Right atrium auricular region (tissue), 2 donors: ENCODE data around the gene EPB41. TPM values are rescaled to one million over a fixed set of nuclear protein-coding genes. Genes with fewer than 3 reads are reported as not detected.

Experiments
- DNase-seq: peaks from one replicate; pipeline ENCODE4 v3.0.0-alpha.2; 2019; ENCODE audit warnings: low spot score
- H3K27ac ChIP-seq, 2 donors: fragments of 200-600 bp; sonication (generic); 1 replicate in 1 of 2; 2 replicates in 1 of 2; pipeline ENCODE4 v1.5.1; 2016 to 2019
- H3K27me3 ChIP-seq, 2 donors: fragments of 200-600 bp; sonication (generic); one replicate each; pipeline versions ENCODE4 v1.5.1 to v1.6.0; 2017 to 2019
- H3K36me3 ChIP-seq: fragments of 200-600 bp; sonication (generic); one replicate; pipeline ENCODE4 v1.5.1; 2016
- H3K4me1 ChIP-seq, 2 donors: fragments of 200-600 bp; sonication (generic); one replicate each; pipeline versions ENCODE4 v1.5.1 to v1.6.0; 2017 to 2019
- H3K4me3 ChIP-seq, 2 donors: fragments of 200-600 bp; sonication (generic); 1 replicate in 1 of 2; 2 replicates in 1 of 2; pipeline ENCODE4 v1.5.1; 2017 to 2019; ENCODE audit warnings: mild to moderate bottlenecking in 1 of 2, moderate library complexity in 1 of 2
- H3K9me3 ChIP-seq, 2 donors: fragments of 200-600 bp; sonication (generic); one replicate each; pipeline ENCODE4 v1.5.1; 2019
- CTCF ChIP-seq, 2 donors: fragments of 200-600 bp; sonication (generic); IDR thresholded peaks; one replicate each; pipeline ENCODE4 v1.5.1; 2019; ENCODE audit warnings: antibody characterized with exemption in 2 of 2
- total RNA-seq, 2 donors: library from RNA; depleted of rRNA; stranded (reverse); fragments of >200 nt; gene quantifications; one replicate each; pipeline ENCODE4 v1.1.0, GENCODE V29; 2016

The EPB41 gene
- total RNA-seq, 2 donors from 2014 or later, result 19.1 to 25.4 TPM

DNA sequence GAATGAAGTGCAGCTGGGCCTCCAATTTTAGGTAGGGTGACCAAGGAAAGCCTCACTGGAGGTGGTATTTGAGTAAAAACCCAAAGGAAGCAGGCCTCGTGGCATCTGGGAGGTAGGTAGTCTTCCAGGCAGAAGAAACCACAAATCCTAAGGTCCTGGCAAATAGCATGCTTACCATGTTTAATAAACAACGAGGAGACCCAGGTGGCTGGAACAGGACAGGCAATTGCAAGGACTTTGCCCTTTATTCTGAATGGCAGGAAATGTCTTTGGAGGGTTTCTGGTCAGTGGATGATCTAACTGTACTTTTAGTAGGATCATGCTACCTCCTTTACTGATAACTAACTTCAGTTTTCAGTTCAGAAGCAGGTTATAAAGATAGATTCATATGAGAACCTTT, 52.2 kb downstream of the EPB41 start:
- H3K9me3 ChIP-seq, result no peaks in the 10 kb centered on the region
- no peaks in the 10 kb centered on the region for H3K27me3 ChIP-seq
- no peak for DNase-seq
- no peak overlapping the region for H3K4me3 ChIP-seq
- TF ChIP-seq CTCF (IDR thresholded peaks at IDR 0.05), result no peak
- H3K27ac ChIP-seq, result no peak overlapping the region
- H3K4me1 ChIP-seq, result no peaks in the 10 kb centered on the region
- no peaks in the 10 kb centered on the region for H3K36me3 ChIP-seq

DNA sequence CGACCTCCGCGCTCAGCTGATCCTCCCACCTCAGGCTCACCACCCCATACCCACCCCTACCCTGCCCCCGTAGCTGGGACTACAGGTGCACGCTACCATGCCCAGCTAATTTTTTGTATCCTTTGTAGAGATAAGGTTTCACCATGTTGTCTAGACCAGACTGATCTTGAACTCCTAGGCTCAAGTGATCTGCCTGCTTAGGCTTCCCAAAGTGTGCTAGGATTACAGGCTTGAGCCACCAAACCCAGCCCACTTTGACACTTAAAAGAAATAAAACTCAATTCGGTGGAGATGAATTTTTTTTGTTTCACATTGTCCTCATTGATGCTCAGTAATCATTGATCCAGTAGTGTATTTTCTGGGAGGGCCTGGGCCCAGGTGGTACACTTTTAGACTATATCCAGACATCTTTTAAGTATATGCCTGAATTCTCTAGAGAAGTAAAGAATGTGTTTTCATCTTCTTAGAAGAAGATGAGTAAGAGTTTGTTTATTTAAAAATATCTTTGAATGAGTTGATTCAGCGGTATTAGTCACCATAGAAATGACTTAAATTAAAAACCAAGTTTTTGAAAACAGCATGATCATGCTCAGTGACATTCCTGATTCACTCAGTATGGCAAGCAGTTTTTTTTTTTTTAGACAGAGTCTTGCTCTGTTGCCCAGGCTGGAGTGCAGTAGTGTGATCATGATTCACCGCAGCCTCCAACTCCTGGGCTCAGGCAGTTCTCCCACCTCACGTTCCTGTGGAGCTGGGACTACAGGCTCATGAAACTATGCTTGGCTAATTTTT, 57.8 kb downstream of the EPB41 start:
- Histone ChIP-seq H3K9me3 (no peaks in the 10 kb centered on the region), H3K36me3 (no peaks in the 10 kb centered on the region), H3K27me3 (no peaks in the 10 kb centered on the region), H3K4me3 (no peak overlapping the region), H3K4me1 (no peaks in the 10 kb centered on the region), H3K27ac (no peak overlapping the region)
- TF ChIP-seq CTCF (IDR thresholded peaks at IDR 0.05), result no peak
- no peak for DNase-seq

GRCh38 chr1:28973596-28974421, 59.4 kb downstream of the EPB41 start:
- Histone ChIP-seq H3K27ac (no peak overlapping the region), H3K36me3 (no peaks in the 10 kb centered on the region), H3K4me3 (no peak overlapping the region), H3K4me1 (no peaks in the 10 kb centered on the region), H3K27me3 (no peaks in the 10 kb centered on the region), H3K9me3 (no peaks in the 10 kb centered on the region)
- DNase-seq, result no peak
- no peak for TF ChIP-seq CTCF (IDR thresholded peaks at IDR 0.05)

- TF ChIP-seq CTCF (IDR thresholded peaks at IDR 0.05), result no peak
- Histone ChIP-seq H3K27me3 (no peaks in the 10 kb centered on the region), H3K4me3 (no peak overlapping the region), H3K9me3 (no peaks in the 10 kb centered on the region), H3K36me3 (no peaks in the 10 kb centered on the region), H3K27ac (no peak overlapping the region), H3K4me1 (no peaks in the 10 kb centered on the region)
- no peak for DNase-seq
Observed at GRCh38 chr1:28974432-28974831, 60.1 kb downstream of the EPB41 start.

- no peak for TF ChIP-seq CTCF (IDR thresholded peaks at IDR 0.05)
Observed at GRCh38 chr1:28976248-28976647, 61.9 kb downstream of the EPB41 start.

More at GRCh38 chr1:28976248-28976647, 61.9 kb downstream of the EPB41 start:
- no peak for DNase-seq
- no peaks in the 10 kb centered on the region for H3K9me3 ChIP-seq
- H3K27ac ChIP-seq, result no peak overlapping the region
- no peaks in the 10 kb centered on the region for H3K4me1 ChIP-seq
- H3K27me3 ChIP-seq, result no peaks in the 10 kb centered on the region
- H3K36me3 ChIP-seq, result no peaks in the 10 kb centered on the region
- H3K4me3 ChIP-seq, result no peak overlapping the region
